Fibroblast of lung (primary cell): ENCODE data around the gene COX6A1.
"Not testable (repeated sequence)": the region's sequence is repeated elsewhere in the genome, so short reads cannot be mapped to it uniquely, and the experiment has no call there.

Source experiments
- EZH2 ChIP-seq: IDR thresholded peaks from 2 replicates; pipeline ENCODE4 v1.5.1; 2012; ENCODE audit warnings: low read length, control low read depth, mild to moderate bottlenecking; ENCODE audit errors: missing control alignments
- TF ChIP-seq, protein P1 (sequence below), 2 donors: IDR thresholded peaks in 1 of 2; conservative IDR thresholded peaks in 1 of 2; 1 replicate in 1 of 2; 2 replicates in 1 of 2; pipeline ENCODE4 v1.5.1; 2011 to 2012; ENCODE audit warnings: low read length in 2 of 2, control low read depth in 1 of 2, inconsistent platforms in 1 of 2, low read depth in 1 of 2, mild to moderate bottlenecking in 1 of 2

GRCh38 chr12:120446844-120447178, 8.9 kb downstream of the COX6A1 start:
- not testable (repeated sequence) for TF ChIP-seq EZH2
- TF ChIP-seq, protein P1, sequence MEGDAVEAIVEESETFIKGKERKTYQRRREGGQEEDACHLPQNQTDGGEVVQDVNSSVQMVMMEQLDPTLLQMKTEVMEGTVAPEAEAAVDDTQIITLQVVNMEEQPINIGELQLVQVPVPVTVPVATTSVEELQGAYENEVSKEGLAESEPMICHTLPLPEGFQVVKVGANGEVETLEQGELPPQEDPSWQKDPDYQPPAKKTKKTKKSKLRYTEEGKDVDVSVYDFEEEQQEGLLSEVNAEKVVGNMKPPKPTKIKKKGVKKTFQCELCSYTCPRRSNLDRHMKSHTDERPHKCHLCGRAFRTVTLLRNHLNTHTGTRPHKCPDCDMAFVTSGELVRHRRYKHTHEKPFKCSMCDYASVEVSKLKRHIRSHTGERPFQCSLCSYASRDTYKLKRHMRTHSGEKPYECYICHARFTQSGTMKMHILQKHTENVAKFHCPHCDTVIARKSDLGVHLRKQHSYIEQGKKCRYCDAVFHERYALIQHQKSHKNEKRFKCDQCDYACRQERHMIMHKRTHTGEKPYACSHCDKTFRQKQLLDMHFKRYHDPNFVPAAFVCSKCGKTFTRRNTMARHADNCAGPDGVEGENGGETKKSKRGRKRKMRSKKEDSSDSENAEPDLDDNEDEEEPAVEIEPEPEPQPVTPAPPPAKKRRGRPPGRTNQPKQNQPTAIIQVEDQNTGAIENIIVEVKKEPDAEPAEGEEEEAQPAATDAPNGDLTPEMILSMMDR (conservative IDR thresholded peaks at IDR 0.05 in 1 of 2, IDR thresholded peaks at IDR 0.05 in 1 of 2; ENCODE audit: low read depth in 1 of 2, low read length in 2 of 2), result not testable (repeated sequence)
